Stomach smooth muscle (tissue), 2 donors: ENCODE data around the gene NEK2.
"Not testable (repeated sequence)": the region's sequence is repeated elsewhere in the genome, so short reads cannot be mapped to it uniquely, and the experiment has no call there.

ENCODE experiments used
- H3K27ac ChIP-seq: one replicate; pipeline ENCODE4 v1.7.0; 2013; ENCODE audit warnings: mild to moderate bottlenecking, low read length, inconsistent platforms
- H3K27me3 ChIP-seq, 2 donors: one replicate each; pipeline ENCODE4 v1.7.0; 2013; ENCODE audit warnings: low read length in 2 of 2; ENCODE audit not compliant: insufficient read depth in 2 of 2, control insufficient read depth in 1 of 2
- H3K36me3 ChIP-seq, 2 donors: one replicate each; pipeline ENCODE4 v1.7.0; 2013; ENCODE audit warnings: low read length in 2 of 2; ENCODE audit not compliant: control insufficient read depth in 2 of 2, insufficient read depth in 2 of 2
- H3K4me1 ChIP-seq: one replicate; pipeline ENCODE4 v1.7.0; 2013; ENCODE audit warnings: low read length; ENCODE audit not compliant: control insufficient read depth, insufficient read depth
- H3K4me3 ChIP-seq, 2 donors: one replicate each; pipeline ENCODE4 v1.7.0; 2013; ENCODE audit warnings: low read length in 2 of 2
- H3K9ac ChIP-seq, 2 donors: one replicate each; pipeline ENCODE4 v1.7.0; 2013; ENCODE audit warnings: low read length in 2 of 2, mild to moderate bottlenecking in 1 of 2
- H3K9me3 ChIP-seq, 2 donors: one replicate each; pipeline ENCODE4 v1.7.0; 2013; ENCODE audit warnings: low read length in 2 of 2; ENCODE audit not compliant: control insufficient read depth in 2 of 2
- donor health status: healthy.
- donor health status: Pancreatic carcinoma.

The NEK2 gene

DNA sequence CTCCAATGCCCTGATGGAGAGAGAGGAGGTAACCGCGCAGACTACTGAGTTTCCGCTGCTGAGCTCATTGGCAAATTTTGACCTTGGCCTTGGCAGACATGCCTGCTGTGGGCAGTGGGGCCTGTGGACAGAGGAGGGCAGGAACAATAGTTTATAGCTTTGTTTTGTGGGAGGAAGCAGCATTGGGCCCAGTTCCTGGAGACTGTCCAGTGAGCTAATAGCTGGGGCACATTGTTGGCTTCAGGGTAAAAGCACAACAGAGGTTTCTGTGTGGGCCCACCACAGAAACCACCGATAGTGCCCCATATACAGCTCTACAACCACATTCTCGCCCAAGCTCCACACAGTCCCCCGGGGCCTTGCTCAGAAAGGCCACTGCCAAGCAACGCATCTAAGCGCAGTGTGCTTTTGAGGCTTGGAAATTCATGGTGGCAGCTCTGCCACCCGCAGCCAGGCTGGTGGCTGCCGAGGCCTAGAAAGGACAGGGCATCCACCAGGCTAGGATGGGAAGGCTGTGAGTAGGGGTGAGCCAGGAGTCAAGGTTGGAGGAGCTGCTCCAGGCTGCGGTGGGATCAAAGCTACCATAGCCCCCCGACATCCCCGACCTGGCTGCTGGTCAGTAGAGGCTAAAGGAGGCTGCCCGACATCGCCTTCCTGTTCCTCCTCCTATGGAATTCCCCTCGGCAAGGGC, 43.2 kb downstream of the NEK2 start:
- H3K36me3 ChIP-seq = no peaks in the 10 kb centered on the region
- no peak overlapping the region for H3K4me3 ChIP-seq
- no peaks in the 10 kb centered on the region for H3K27me3 ChIP-seq
- H3K4me1 ChIP-seq = peaks cover 12% of the 10 kb centered on the region
- no peaks in the 10 kb centered on the region for H3K9me3 ChIP-seq
- peak overlapping the region in 1 of 2 donors; percentile 62 for H3K9ac ChIP-seq
- peak overlapping the region; percentile 60 for H3K27ac ChIP-seq

GRCh38 chr1:211631168-211631567, 44.3 kb downstream of the NEK2 start:
- H3K9me3 ChIP-seq = no peaks in the 10 kb centered on the region
- no peaks in the 10 kb centered on the region for H3K36me3 ChIP-seq
- H3K27ac ChIP-seq = no peak overlapping the region
- no peak overlapping the region for H3K4me3 ChIP-seq
- peaks cover 12% of the 10 kb centered on the region for H3K4me1 ChIP-seq
- no peak overlapping the region for H3K9ac ChIP-seq
- no peaks in the 10 kb centered on the region for H3K27me3 ChIP-seq

GRCh38 chr1:211630236-211631081, 45.0 kb downstream of the NEK2 start:
- Histone ChIP-seq H3K27me3 (no peaks in the 10 kb centered on the region), H3K9me3 (no peaks in the 10 kb centered on the region), H3K36me3 (no peaks in the 10 kb centered on the region), H3K4me1 (peaks cover 12% of the 10 kb centered on the region), H3K27ac (no peak overlapping the region), H3K9ac (no peak overlapping the region), H3K4me3 (no peak overlapping the region)

DNA sequence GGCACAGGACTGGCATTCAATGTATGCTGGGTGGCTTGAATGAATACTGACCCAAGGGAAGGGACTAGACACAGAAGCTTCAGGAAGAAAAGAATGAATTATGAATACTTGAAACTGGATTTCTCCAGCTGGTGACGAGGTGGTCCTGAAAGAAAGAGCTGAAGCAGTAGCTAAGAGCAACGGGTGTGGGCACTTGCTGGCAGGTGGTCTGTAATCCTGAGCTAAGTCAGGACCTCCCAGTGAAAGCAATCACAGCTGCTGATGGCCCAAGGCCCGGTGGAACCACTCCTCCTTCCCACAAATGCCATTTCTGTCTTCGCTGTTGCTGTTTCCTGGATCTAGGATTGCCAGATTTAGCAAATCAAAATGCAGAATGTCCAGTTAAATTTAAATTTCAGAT, 47.0 kb downstream of the NEK2 start:
- Histone ChIP-seq H3K9me3 (no peaks in the 10 kb centered on the region), H3K27ac (no peak overlapping the region)

GRCh38 chr1:211627259-211627658, 48.2 kb downstream of the NEK2 start:
- no peaks in the 10 kb centered on the region for H3K36me3 ChIP-seq
- no peaks in the 10 kb centered on the region for H3K9me3 ChIP-seq
- H3K4me1 ChIP-seq = no peaks in the 10 kb centered on the region
- no peaks in the 10 kb centered on the region for H3K27me3 ChIP-seq
- H3K4me3 ChIP-seq = no peak overlapping the region
- H3K9ac ChIP-seq = no peak overlapping the region
- H3K27ac ChIP-seq = no peak overlapping the region

More for the DNA sequence above, 47.0 kb downstream of the NEK2 start:
- Histone ChIP-seq H3K4me3 (no peak overlapping the region), H3K9ac (no peak overlapping the region), H3K27me3 (no peaks in the 10 kb centered on the region), H3K4me1 (peaks cover 12% of the 10 kb centered on the region), H3K36me3 (no peaks in the 10 kb centered on the region)

DNA sequence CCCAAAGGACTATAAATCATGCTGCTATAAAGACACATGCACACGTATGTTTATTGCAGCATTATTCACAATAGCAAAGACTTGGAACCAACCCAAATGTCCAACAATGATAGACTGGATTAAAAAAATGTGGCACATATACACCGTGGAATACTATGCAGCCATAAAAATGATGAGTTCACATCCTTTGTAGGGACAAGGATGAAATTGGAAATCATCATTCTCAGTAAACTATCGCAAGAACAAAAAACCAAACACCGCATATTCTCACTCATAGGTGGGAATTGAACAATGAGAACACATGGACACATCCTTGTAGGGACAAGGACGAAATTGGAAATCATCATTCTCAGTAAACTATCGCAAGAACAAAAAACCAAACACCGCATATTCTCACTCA, 49.6 kb downstream of the NEK2 start:
- H3K36me3 ChIP-seq, H3K4me1 ChIP-seq, H3K27ac ChIP-seq, H3K9me3 ChIP-seq, H3K4me3 ChIP-seq, H3K9ac ChIP-seq, H3K27me3 ChIP-seq: not testable (repeated sequence)

GRCh38 chr1:211625040-211625439, 50.4 kb downstream of the NEK2 start:
- no peak overlapping the region for H3K4me3 ChIP-seq
- no peaks in the 10 kb centered on the region for H3K36me3 ChIP-seq
- H3K27ac ChIP-seq = no peak overlapping the region
- no peaks in the 10 kb centered on the region for H3K9me3 ChIP-seq
- no peak overlapping the region for H3K9ac ChIP-seq
- H3K4me1 ChIP-seq = peaks cover 3% of the 10 kb centered on the region
- H3K27me3 ChIP-seq = no peaks in the 10 kb centered on the region

- H3K9me3 ChIP-seq = no peaks in the 10 kb centered on the region
- H3K27ac ChIP-seq = no peak overlapping the region
- no peak overlapping the region for H3K4me3 ChIP-seq
- no peaks in the 10 kb centered on the region for H3K27me3 ChIP-seq
- H3K4me1 ChIP-seq = peaks cover 3% of the 10 kb centered on the region
- H3K36me3 ChIP-seq = no peaks in the 10 kb centered on the region
- H3K9ac ChIP-seq = no peak overlapping the region
Observed at GRCh38 chr1:211623515-211623914, 51.9 kb downstream of the NEK2 start.

- no peak overlapping the region for H3K27ac ChIP-seq
- H3K4me1 ChIP-seq = peaks cover 5% of the 10 kb centered on the region
- H3K9me3 ChIP-seq = no peaks in the 10 kb centered on the region
- no peaks in the 10 kb centered on the region for H3K36me3 ChIP-seq
- no peak overlapping the region for H3K9ac ChIP-seq
- no peaks in the 10 kb centered on the region for H3K27me3 ChIP-seq
- no peak overlapping the region for H3K4me3 ChIP-seq
Observed at GRCh38 chr1:211621447-211622198, 53.8 kb downstream of the NEK2 start.

DNA sequence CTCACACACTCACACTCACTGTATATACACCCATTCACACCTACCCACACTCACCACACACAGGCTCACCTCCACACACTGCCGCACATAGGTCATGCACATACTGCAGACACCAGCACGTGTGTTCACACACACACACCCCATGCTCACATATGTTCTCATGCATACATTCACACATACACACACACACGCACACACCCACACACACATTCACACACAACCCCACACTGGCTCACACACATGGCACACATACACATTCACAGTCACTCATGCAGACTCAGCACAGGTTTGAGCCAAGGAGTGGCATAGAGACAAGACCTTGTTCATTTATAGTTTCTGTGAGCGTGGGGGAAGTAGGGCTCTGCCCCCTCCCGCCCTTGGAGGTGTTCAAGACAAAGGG, 55.3 kb downstream of the NEK2 start:
- H3K27ac ChIP-seq = no peak overlapping the region
- H3K36me3 ChIP-seq = no peaks in the 10 kb centered on the region
- H3K4me1 ChIP-seq = peaks cover 5% of the 10 kb centered on the region
- H3K27me3 ChIP-seq = no peaks in the 10 kb centered on the region
- H3K9me3 ChIP-seq = no peaks in the 10 kb centered on the region
- H3K9ac ChIP-seq = no peak overlapping the region
- no peak overlapping the region for H3K4me3 ChIP-seq
